ENCODE measurements around the gene SPAG8.

Gene SPAG8

GRCh38 chr9:35812025-35812602 is at the start of gene SPAG8:
Gene SPAG8 (minus strand): TSS chr9:35812262. CDS start chr9:35812147, 115 bp downstream.
- Histone ChIP-seq H3K27ac (ENCODE audit: low read depth, low read length) (peak within 1 kb of the TSS; percentile 45), H3K9me2 (replicated peaks; ENCODE audit: control insufficient read depth, low read length) (no peaks in the 10 kb centered on the region), H3F3A (ENCODE audit: control insufficient read depth, insufficient read depth) (peaks cover 6% of the 10 kb centered on the region), H3K27me3 (ENCODE audit: control insufficient read depth, low read length) (no peaks in the 10 kb centered on the region), H3K79me2 (ENCODE audit: control insufficient read depth, low read length) (peaks cover 13% of the 10 kb centered on the region), H4K20me1 (ENCODE audit: control insufficient read depth, insufficient read depth, low read depth, low read length) (no peaks in the 10 kb centered on the region), H3K36me3 (ENCODE audit: control insufficient read depth, low read length) (peaks cover 12% of the 10 kb centered on the region), H3K4me2 (ENCODE audit: low read length) (peak within 1 kb of the TSS; percentile 100), H3K4me1 (ENCODE audit: control insufficient read depth, low read length) (peaks cover 36% of the 10 kb centered on the region), H3K9me3 (ENCODE audit: control insufficient read depth, insufficient read depth, low read length) (0 out of 2 replicates have a peak, but pooled peaks cover 3% of the 10 kb centered on the region), H3K4me3 (ENCODE audit: low read length) (peak within 1 kb of the TSS; percentile 78)
- no peak for TF ChIP-seq CTCF (IDR thresholded peaks at IDR 0.05; ENCODE audit: low read depth, low read length, poor library complexity, severe bottlenecking)
- no peak for TF ChIP-seq EZH2phosphoT487 (IDR thresholded peaks at IDR 0.05; ENCODE audit: borderline replicate concordance, low read length)

- no peaks in the 10 kb centered on the region for H3K9me2 ChIP-seq (replicated peaks; ENCODE audit: control insufficient read depth, low read length)
- no peaks in the 10 kb centered on the region for H3K36me3 ChIP-seq (ENCODE audit: control insufficient read depth, low read length)
- H3K9me3 ChIP-seq (ENCODE audit: control insufficient read depth, insufficient read depth, low read length), result no peaks in the 10 kb centered on the region
- no peaks in the 10 kb centered on the region for H3K79me2 ChIP-seq (ENCODE audit: control insufficient read depth, low read length)
- H3K4me3 ChIP-seq (ENCODE audit: low read length), result no peak overlapping the region
- H3K27me3 ChIP-seq (ENCODE audit: control insufficient read depth, low read length), result peaks cover 12% of the 10 kb centered on the region
- H3K27ac ChIP-seq (ENCODE audit: low read depth, low read length), result no peak overlapping the region
- no peaks in the 10 kb centered on the region for H3K4me1 ChIP-seq (ENCODE audit: control insufficient read depth, low read length)
- TF ChIP-seq CTCF (IDR thresholded peaks at IDR 0.05; ENCODE audit: low read depth, low read length, poor library complexity, severe bottlenecking) (no peak), EZH2phosphoT487 (IDR thresholded peaks at IDR 0.05; ENCODE audit: borderline replicate concordance, low read length) (no peak)
- H3K4me2 ChIP-seq (ENCODE audit: low read length), result no peak overlapping the region
- no peaks in the 10 kb centered on the region for H4K20me1 ChIP-seq (ENCODE audit: control insufficient read depth, insufficient read depth, low read depth, low read length)
- no peaks in the 10 kb centered on the region for H3F3A ChIP-seq (ENCODE audit: control insufficient read depth, insufficient read depth)
Observed at GRCh38 chr9:35861161-35861897, 49.3 kb upstream of the SPAG8 start.

GRCh38 chr9:35859990-35860339 is 47.9 kb upstream of the SPAG8 start:
- H3F3A ChIP-seq (ENCODE audit: control insufficient read depth, insufficient read depth), result no peaks in the 10 kb centered on the region
- H3K27ac ChIP-seq (ENCODE audit: low read depth, low read length), result no peak overlapping the region
- peaks cover 12% of the 10 kb centered on the region for H3K27me3 ChIP-seq (ENCODE audit: control insufficient read depth, low read length)
- no peaks in the 10 kb centered on the region for H3K36me3 ChIP-seq (ENCODE audit: control insufficient read depth, low read length)
- no peaks in the 10 kb centered on the region for H3K9me3 ChIP-seq (ENCODE audit: control insufficient read depth, insufficient read depth, low read length)
- no peaks in the 10 kb centered on the region for H3K4me1 ChIP-seq (ENCODE audit: control insufficient read depth, low read length)
- H3K9me2 ChIP-seq (replicated peaks; ENCODE audit: control insufficient read depth, low read length), result no peaks in the 10 kb centered on the region
- no peaks in the 10 kb centered on the region for H3K79me2 ChIP-seq (ENCODE audit: control insufficient read depth, low read length)
- H3K4me3 ChIP-seq (ENCODE audit: low read length), result no peak overlapping the region
- H4K20me1 ChIP-seq (ENCODE audit: control insufficient read depth, insufficient read depth, low read depth, low read length), result no peaks in the 10 kb centered on the region
- H3K4me2 ChIP-seq (ENCODE audit: low read length), result no peak overlapping the region
- TF ChIP-seq CTCF (IDR thresholded peaks at IDR 0.05; ENCODE audit: low read depth, low read length, poor library complexity, severe bottlenecking), result no peak
- no peak for TF ChIP-seq EZH2phosphoT487 (IDR thresholded peaks at IDR 0.05; ENCODE audit: borderline replicate concordance, low read length)

Measured in DOHH2 (cell line).